Testis (tissue), 3 donors: Measurements from ENCODE around the gene DPH2. TPM values are rescaled to one million over a fixed set of nuclear protein-coding genes. Genes with fewer than 3 reads are reported as not detected.

Experiments
- DNase-seq: peaks from one replicate; pipeline ENCODE4 v3.0.0-alpha.2; 2019
- H3K27ac ChIP-seq, 2 donors: fragments of 200-600 bp; sonication (generic); one replicate each; pipeline ENCODE4 v1.5.1; 2019
- H3K27me3 ChIP-seq: fragments of 200-600 bp; sonication (generic); one replicate; pipeline ENCODE4 v1.5.1; 2019
- H3K36me3 ChIP-seq: fragments of 200-600 bp; sonication (generic); one replicate; pipeline ENCODE4 v1.5.1; 2017; ENCODE audit warnings: low read depth; ENCODE audit errors: missing control alignments
- H3K4me1 ChIP-seq: fragments of 200-600 bp; sonication (generic); one replicate; pipeline ENCODE4 v1.5.1; 2019
- H3K4me3 ChIP-seq, 2 donors: fragments of 200-600 bp; sonication (generic); one replicate each; pipeline ENCODE4 v1.5.1; 2017 to 2019
- H3K9me3 ChIP-seq: fragments of 200-600 bp; sonication (generic); one replicate; pipeline ENCODE4 v1.5.1; 2017
- POLR2A ChIP-seq: fragments of 450-650 bp; IDR thresholded peaks from one replicate; pipeline ENCODE4 v1.6.1; 2017; ENCODE audit warnings: antibody characterized with exemption, mild to moderate bottlenecking, moderate library complexity
- WGBS, 2 donors: methylation state at CpG; one replicate each; pipeline ENCODE4 v1.1.5; 2018; 5-methylcytosine and 5-hydroxymethylcytosine counted together
- intact Hi-C: fragments of 100-400 bp; cut with DNase I; formaldehyde crosslinking; loops from one replicate; pipeline ENCODE4 v1.15.1; 2023; ENCODE audit warnings: low total_unique reads
- polyA plus RNA-seq: library from polyadenylated mRNA; stranded (reverse); fragments of 350-450 nt; fragmentation: Illumina TruSeq; extraction: RNeasy Lipid Tissue Mini Kit (QIAGEN cat#74804); gene quantifications from one replicate; pipeline ENCODE4 v1.2.3, GENCODE V29; 2014; ENCODE audit warnings: low read depth, low replicate concordance; ENCODE audit not compliant: insufficient read depth
- total RNA-seq, 2 donors: library from RNA; depleted of rRNA; stranded (reverse); fragments of >200 nt; gene quantifications; one replicate each; pipeline ENCODE4 v1.2.3, GENCODE V29; 2016
- TF ChIP-seq, protein P1 (sequence below), 3 experiments: fragments of 450-650 bp in 2 of 3; fragments of 200-600 bp in 1 of 3; sonication (generic) in 1 of 3; IDR thresholded peaks; one replicate each; pipeline ENCODE4 v1.5.1; 2016 to 2019; ENCODE audit warnings: antibody characterized with exemption in 3 of 3, mild to moderate bottlenecking in 2 of 3, moderate library complexity in 1 of 3

The DPH2 gene
- total and polyA plus RNA-seq, 3 donors from 2014 or later: 27.6 to 44.7 (median 39.4) TPM

DNA sequence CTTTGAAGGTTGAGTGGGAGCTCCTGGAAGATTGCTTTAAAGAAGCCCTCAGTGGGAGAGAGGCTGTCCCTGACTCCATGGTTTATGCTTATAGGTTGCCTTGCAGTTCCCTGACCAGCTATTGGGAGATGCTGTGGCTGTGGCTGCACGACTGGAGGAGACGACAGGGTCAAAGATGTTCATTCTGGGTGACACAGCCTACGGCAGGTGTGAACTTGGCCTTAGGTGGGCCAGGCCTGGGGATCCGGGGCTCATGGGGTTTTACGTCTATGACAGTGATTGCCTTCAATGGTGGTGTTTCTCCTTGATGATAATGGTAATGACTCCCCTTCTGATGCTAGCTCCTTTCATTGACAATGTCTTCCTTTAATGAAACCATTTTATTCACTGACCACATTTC is 692 bp downstream of the DPH2 start:
- WGBS, 2 donors: 47 to 51% methylated on average over 4 to 5 of the region's 5 CpGs
- Histone ChIP-seq H3K4me1 (peaks cover 13% of the 10 kb centered on the region), H3K27me3 (no peaks in the 10 kb centered on the region), H3K36me3 (no peaks in the 10 kb centered on the region), H3K4me3 (peak overlapping the region; percentile 75), H3K9me3 (no peaks in the 10 kb centered on the region), H3K27ac (no peak overlapping the region)
- TF ChIP-seq POLR2A: no peak
- TF ChIP-seq, protein P1, sequence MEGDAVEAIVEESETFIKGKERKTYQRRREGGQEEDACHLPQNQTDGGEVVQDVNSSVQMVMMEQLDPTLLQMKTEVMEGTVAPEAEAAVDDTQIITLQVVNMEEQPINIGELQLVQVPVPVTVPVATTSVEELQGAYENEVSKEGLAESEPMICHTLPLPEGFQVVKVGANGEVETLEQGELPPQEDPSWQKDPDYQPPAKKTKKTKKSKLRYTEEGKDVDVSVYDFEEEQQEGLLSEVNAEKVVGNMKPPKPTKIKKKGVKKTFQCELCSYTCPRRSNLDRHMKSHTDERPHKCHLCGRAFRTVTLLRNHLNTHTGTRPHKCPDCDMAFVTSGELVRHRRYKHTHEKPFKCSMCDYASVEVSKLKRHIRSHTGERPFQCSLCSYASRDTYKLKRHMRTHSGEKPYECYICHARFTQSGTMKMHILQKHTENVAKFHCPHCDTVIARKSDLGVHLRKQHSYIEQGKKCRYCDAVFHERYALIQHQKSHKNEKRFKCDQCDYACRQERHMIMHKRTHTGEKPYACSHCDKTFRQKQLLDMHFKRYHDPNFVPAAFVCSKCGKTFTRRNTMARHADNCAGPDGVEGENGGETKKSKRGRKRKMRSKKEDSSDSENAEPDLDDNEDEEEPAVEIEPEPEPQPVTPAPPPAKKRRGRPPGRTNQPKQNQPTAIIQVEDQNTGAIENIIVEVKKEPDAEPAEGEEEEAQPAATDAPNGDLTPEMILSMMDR (IDR thresholded peaks at IDR 0.05): no peak
- intact Hi-C loops: no loop called here
- no peak for DNase-seq

DNA sequence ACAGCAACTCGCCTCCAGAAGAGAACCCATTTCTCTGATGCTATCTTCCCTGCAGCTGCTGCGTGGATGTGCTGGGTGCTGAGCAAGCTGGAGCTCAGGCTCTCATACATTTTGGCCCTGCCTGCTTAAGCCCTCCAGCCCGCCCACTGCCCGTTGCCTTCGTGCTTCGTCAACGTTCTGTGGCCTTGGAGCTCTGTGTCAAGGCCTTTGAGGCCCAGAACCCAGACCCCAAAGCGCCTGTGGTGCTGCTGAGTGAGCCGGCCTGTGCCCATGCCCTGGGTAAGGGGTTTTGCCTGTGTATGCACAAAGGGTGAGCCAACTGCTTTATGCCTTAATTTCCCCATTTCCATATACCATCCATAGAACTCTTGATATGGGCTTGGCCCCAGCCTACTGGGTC is 1.1 kb downstream of the DPH2 start:
- Histone ChIP-seq H3K27ac (no peak overlapping the region), H3K4me1 (peaks cover 17% of the 10 kb centered on the region), H3K27me3 (no peaks in the 10 kb centered on the region), H3K4me3 (no peak overlapping the region), H3K9me3 (no peaks in the 10 kb centered on the region), H3K36me3 (no peaks in the 10 kb centered on the region)
- 73 to 74% methylated on average over 9 of the region's 9 CpGs for WGBS, 2 donors
- DNase-seq: no peak
- no peak for TF ChIP-seq POLR2A
- TF ChIP-seq, protein P1 (IDR thresholded peaks at IDR 0.05): no peak
- intact Hi-C loops: no loop called here

DNA sequence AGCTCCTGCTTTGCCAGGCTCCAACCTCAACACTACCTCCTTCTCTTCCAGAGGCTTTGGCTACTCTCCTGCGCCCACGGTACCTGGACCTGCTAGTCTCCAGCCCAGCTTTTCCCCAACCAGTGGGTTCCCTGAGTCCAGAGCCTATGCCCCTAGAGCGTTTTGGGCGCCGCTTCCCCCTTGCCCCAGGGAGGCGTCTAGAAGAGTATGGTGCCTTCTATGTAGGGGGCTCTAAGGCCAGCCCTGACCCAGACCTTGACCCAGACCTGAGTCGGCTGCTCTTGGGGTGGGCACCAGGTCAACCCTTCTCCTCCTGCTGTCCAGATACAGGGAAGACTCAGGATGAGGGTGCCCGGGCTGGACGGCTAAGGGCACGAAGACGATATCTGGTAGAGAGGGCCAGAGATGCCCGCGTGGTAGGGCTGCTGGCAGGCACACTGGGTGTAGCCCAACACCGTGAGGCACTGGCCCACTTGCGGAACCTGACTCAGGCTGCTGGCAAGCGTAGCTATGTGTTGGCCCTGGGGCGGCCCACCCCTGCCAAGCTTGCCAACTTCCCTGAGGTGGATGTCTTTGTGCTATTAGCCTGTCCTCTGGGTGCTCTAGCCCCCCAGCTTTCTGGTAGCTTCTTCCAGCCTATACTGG is 1.6 kb downstream of the DPH2 start:
- peaks cover 22% of the 10 kb centered on the region for H3K4me1 ChIP-seq
- TF ChIP-seq, protein P1 (IDR thresholded peaks at IDR 0.05): no peak
- TF ChIP-seq POLR2A: no peak
- H3K27me3 ChIP-seq: no peaks in the 10 kb centered on the region
- H3K9me3 ChIP-seq: no peaks in the 10 kb centered on the region
- 93 to 94% methylated on average over 17 of the region's 17 CpGs for WGBS, 2 donors
- intact Hi-C loops: no loop called here
- DNase-seq: no peak
- no peak overlapping the region for H3K4me3 ChIP-seq
- H3K27ac ChIP-seq: no peak overlapping the region
- no peaks in the 10 kb centered on the region for H3K36me3 ChIP-seq

DNA sequence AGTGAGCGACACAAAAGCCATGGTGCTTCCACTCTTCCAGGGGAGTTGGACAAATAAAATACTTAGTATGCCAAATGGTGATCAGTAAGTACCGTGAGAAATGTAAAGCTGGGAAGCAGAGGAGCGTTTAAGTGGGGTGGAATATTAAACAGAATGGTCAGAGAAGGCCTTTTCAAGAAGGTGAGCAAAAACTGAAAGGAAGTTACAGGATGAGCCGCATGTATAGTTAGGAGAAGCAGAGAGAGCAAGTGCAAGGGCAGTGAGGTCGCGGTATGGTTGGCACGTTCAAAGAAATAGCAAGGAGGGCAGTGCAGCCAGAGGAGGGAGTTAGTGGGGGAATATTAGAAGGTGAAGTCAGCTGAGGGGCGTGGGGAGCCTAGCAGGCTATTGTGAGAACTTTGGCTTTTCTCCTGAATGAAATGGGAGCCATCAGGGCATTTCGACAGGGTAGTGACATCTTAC is 4.2 kb downstream of the DPH2 start:
- H3K4me1 ChIP-seq: peaks cover 30% of the 10 kb centered on the region
- DNase-seq: no peak
- intact Hi-C loops: no loop called here
- H3K27me3 ChIP-seq: no peaks in the 10 kb centered on the region
- H3K36me3 ChIP-seq: no peaks in the 10 kb centered on the region
- no peak for TF ChIP-seq POLR2A
- TF ChIP-seq, protein P1 (IDR thresholded peaks at IDR 0.05): no peak
- H3K27ac ChIP-seq: peak overlapping the region; percentile 76 to 89
- peak overlapping the region; percentile 87 to 89 for H3K4me3 ChIP-seq
- WGBS, 2 donors: 25 to 33% methylated on average over 9 of the region's 9 CpGs
- H3K9me3 ChIP-seq: no peaks in the 10 kb centered on the region
